Posterior cingulate gyrus (tissue), 11 donors: ENCODE measurements around the gene SCYGR8.
A peak's percentile ranks its signal among the peaks of the same experiment; 100 is the strongest.

Experiments
- DNase-seq, 10 donors: peaks; one replicate each; pipeline versions ENCODE4 v3.0.0 to v3.0.0-alpha.2; 2020 to 2021; ENCODE audit warnings: mixed read lengths in 3 of 10
- intact Hi-C: fragments of 100-400 bp; cut with DNase I; formaldehyde crosslinking; loops from one replicate; pipeline ENCODE4 v1.15.1; 2023

Gene SCYGR8

GRCh38 chr2:227759411-227760118 lies 13.9 kb downstream of the SCYGR8 start:
- intact Hi-C loops = loop anchor here (10.0 kb wide), 1 partner anchor 105 kb away; no protein-coding TSS in a partner anchor
- no peak for DNase-seq

- intact Hi-C loops = loop anchor here (10.0 kb wide), 1 partner anchor 103 kb away; no protein-coding TSS in a partner anchor
- no peak for DNase-seq
Measured at GRCh38 chr2:227761740-227762476, 16.2 kb downstream of the SCYGR8 start.

- DNase-seq = no peak
- intact Hi-C loops = loop anchor here (1.0 to 10.0 kb wide), 5 partner anchors 99 to 634 kb away; partner anchors contain the start of gene AGFG1
Measured at GRCh38 chr2:227765788-227766372, 20.2 kb downstream of the SCYGR8 start.

GRCh38 chr2:227766373-227766883 lies 20.7 kb downstream of the SCYGR8 start:
- DNase-seq = peak; percentile 59 to 96 (median 78)
- intact Hi-C loops = loop anchor here (1.0 to 10.0 kb wide), 5 partner anchors 98 to 634 kb away; partner anchors contain the start of gene AGFG1

GRCh38 chr2:227767830-227768229 lies 22.1 kb downstream of the SCYGR8 start:
- intact Hi-C loops = loop anchor here (2.0 to 10.0 kb wide), 4 partner anchors 97 to 636 kb away; partner anchors contain the start of gene AGFG1
- DNase-seq = no peak

- no peak for DNase-seq
- intact Hi-C loops = no loop called here
Measured at GRCh38 chr2:227772197-227772661, 26.5 kb downstream of the SCYGR8 start.

- intact Hi-C loops = no loop called here
- DNase-seq = no peak
Measured at GRCh38 chr2:227772932-227773331, 27.2 kb downstream of the SCYGR8 start.

GRCh38 chr2:227774011-227774624 lies 28.4 kb downstream of the SCYGR8 start:
- no peak for DNase-seq
- intact Hi-C loops = no loop called here

GRCh38 chr2:227774895-227775842 lies 29.5 kb downstream of the SCYGR8 start:
- intact Hi-C loops = no loop called here
- DNase-seq = no peak

- intact Hi-C loops = no loop called here
- DNase-seq = no peak
Measured at GRCh38 chr2:227780981-227781615, 35.4 kb downstream of the SCYGR8 start.

GRCh38 chr2:227781841-227782240 lies 36.1 kb downstream of the SCYGR8 start:
- no peak for DNase-seq
- intact Hi-C loops = no loop called here

GRCh38 chr2:227782804-227783203 lies 37.1 kb downstream of the SCYGR8 start:
- DNase-seq = no peak
- intact Hi-C loops = no loop called here

GRCh38 chr2:227783404-227784138 lies 37.9 kb downstream of the SCYGR8 start:
- no peak for DNase-seq
- intact Hi-C loops = no loop called here

- intact Hi-C loops = no loop called here
- DNase-seq = no peak
Measured at GRCh38 chr2:227785293-227785692, 39.6 kb downstream of the SCYGR8 start.

- DNase-seq = no peak
- intact Hi-C loops = no loop called here
Measured at GRCh38 chr2:227788561-227789018, 42.9 kb downstream of the SCYGR8 start.

GRCh38 chr2:227789803-227790202 lies 44.1 kb downstream of the SCYGR8 start:
- no peak for DNase-seq
- intact Hi-C loops = no loop called here

- intact Hi-C loops = no loop called here
Measured at GRCh38 chr2:227793148-227793712, 47.5 kb downstream of the SCYGR8 start.

More at GRCh38 chr2:227793148-227793712, 47.5 kb downstream of the SCYGR8 start:
- DNase-seq = no peak
